Caco-2 (cell line): ENCODE results near the gene PNMA8B. TPM values are rescaled to one million over a fixed set of nuclear protein-coding genes. Genes with fewer than 3 reads are reported as not detected.
"Not testable (repeated sequence)": the region's sequence is repeated elsewhere in the genome, so short reads cannot be mapped to it uniquely, and the experiment has no call there.

ENCODE experiments used
- BruUV-seq: library from RNA; stranded (reverse); fragments of 400-500 nt; replicated peaks from 2 replicates; lab custom pipeline; 2021; lab: Mats Ljungman, UMichigan
- CTCF ChIA-PET: fragments of 300-600 bp; sonication (Branson Sonifier 250); formaldehyde crosslinking; loops from one replicate; lab custom pipeline; 2022; ENCODE audit warnings: antibody characterized with exemption; lab: Charles Lee
- POLR2A ChIA-PET: fragments of 300-600 bp; sonication (Branson Sonifier 250); formaldehyde crosslinking; loops from one replicate; lab custom pipeline; 2022; ENCODE audit warnings: antibody characterized with exemption; lab: Charles Lee
- DNase-seq, 2 experiments: peaks; one replicate each; pipeline versions ENCODE4 v3.0.0 to v3.0.0-alpha.2; 2020 to 2022
- H3K27me3 ChIP-seq: replicated peaks from 2 replicates; pipeline ENCODE4 v1.6.0; 2011; ENCODE audit warnings: low read length; ENCODE audit not compliant: control insufficient read depth, insufficient read depth
- H3K36me3 ChIP-seq: 2 replicates; pipeline ENCODE4 v1.5.1; 2011; ENCODE audit warnings: low read length; ENCODE audit not compliant: control insufficient read depth, insufficient read depth
- H3K4me1 ChIP-seq: fragments of 250-450 bp; sonication (Bioruptor Pico); 2 replicates; pipeline ENCODE4 v1.5.1; 2020; ENCODE audit warnings: mild to moderate bottlenecking
- H3K4me3 ChIP-seq: 2 replicates; pipeline ENCODE4 v1.5.1; 2011; ENCODE audit warnings: low read depth, mild to moderate bottlenecking, control low read depth, low read length
- H3K9me3 ChIP-seq: fragments of 250-450 bp; sonication (Bioruptor Pico); 2 replicates; pipeline ENCODE4 v1.5.1; 2020; ENCODE audit warnings: mild to moderate bottlenecking, moderate library complexity
- H3K27ac Mint-ChIP-seq: one replicate; pipeline ENCODE4 v1.8.0; 2022; ENCODE audit warnings: mixed read lengths; ENCODE audit not compliant: unreplicated experiment
- H3K27me3 Mint-ChIP-seq: one replicate; pipeline ENCODE4 v1.8.0; 2022; ENCODE audit warnings: mixed read lengths; ENCODE audit not compliant: insufficient read depth, unreplicated experiment
- H3K36me3 Mint-ChIP-seq: one replicate; pipeline ENCODE4 v1.8.0; 2022; ENCODE audit warnings: mild to moderate bottlenecking, mixed read lengths; ENCODE audit not compliant: insufficient read depth, unreplicated experiment
- H3K4me1 Mint-ChIP-seq: one replicate; pipeline ENCODE4 v1.8.0; 2022; ENCODE audit warnings: low read depth, mixed read lengths; ENCODE audit not compliant: unreplicated experiment
- H3K4me3 Mint-ChIP-seq: one replicate; pipeline ENCODE4 v1.8.0; 2022; ENCODE audit warnings: mild to moderate bottlenecking, moderate library complexity, mixed read lengths; ENCODE audit not compliant: unreplicated experiment
- H3K9me3 Mint-ChIP-seq: one replicate; pipeline ENCODE4 v1.8.0; 2022; ENCODE audit warnings: mixed read lengths; ENCODE audit not compliant: unreplicated experiment
- intact Hi-C: fragments of 100-400 bp; cut with micrococcal nuclease; formaldehyde crosslinking; loops from one replicate; pipeline ENCODE4 v1.10.0; 2022; ENCODE audit not compliant: unreplicated experiment
- total RNA-seq: library from RNA; stranded (reverse); gene quantifications from 2 replicates; pipeline ENCODE4 v1.2.3, GENCODE V29; 2022
- TF ChIP-seq, protein P1 (sequence below), 2 experiments: fragments of 200-600 bp in 1 of 2; IDR thresholded peaks; 1 replicate in 1 of 2; 2 replicates in 1 of 2; pipeline versions ENCODE4 v1.5.1 to v1.8.0; 2011 to 2022; ENCODE audit warnings: antibody characterized with exemption in 1 of 2, control low read depth in 1 of 2, inconsistent platforms in 1 of 2, low read depth in 1 of 2, low read length in 1 of 2, mild to moderate bottlenecking in 1 of 2, moderate library complexity in 1 of 2; ENCODE audit not compliant: insufficient read depth in 1 of 2, severe bottlenecking in 1 of 2, unreplicated experiment in 1 of 2

The PNMA8B gene
- total RNA-seq, 1 experiment from 2014 or later: 0.11 TPM

- Mint-ChIP-seq H3K4me1 (no peaks in the 10 kb centered on the region), H3K27ac (no peak overlapping the region), H3K36me3 (no peaks in the 10 kb centered on the region), H3K9me3 (no peaks in the 10 kb centered on the region), H3K27me3 (peaks cover 9% of the 10 kb centered on the region), H3K4me3 (no peak overlapping the region)
- TF ChIP-seq, protein P1, sequence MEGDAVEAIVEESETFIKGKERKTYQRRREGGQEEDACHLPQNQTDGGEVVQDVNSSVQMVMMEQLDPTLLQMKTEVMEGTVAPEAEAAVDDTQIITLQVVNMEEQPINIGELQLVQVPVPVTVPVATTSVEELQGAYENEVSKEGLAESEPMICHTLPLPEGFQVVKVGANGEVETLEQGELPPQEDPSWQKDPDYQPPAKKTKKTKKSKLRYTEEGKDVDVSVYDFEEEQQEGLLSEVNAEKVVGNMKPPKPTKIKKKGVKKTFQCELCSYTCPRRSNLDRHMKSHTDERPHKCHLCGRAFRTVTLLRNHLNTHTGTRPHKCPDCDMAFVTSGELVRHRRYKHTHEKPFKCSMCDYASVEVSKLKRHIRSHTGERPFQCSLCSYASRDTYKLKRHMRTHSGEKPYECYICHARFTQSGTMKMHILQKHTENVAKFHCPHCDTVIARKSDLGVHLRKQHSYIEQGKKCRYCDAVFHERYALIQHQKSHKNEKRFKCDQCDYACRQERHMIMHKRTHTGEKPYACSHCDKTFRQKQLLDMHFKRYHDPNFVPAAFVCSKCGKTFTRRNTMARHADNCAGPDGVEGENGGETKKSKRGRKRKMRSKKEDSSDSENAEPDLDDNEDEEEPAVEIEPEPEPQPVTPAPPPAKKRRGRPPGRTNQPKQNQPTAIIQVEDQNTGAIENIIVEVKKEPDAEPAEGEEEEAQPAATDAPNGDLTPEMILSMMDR (IDR thresholded peaks at IDR 0.05; ENCODE audit: insufficient read depth in 1 of 2, low read depth in 1 of 2, low read length in 1 of 2, severe bottlenecking in 1 of 2, unreplicated experiment in 1 of 2): no peak
- no peaks in the 10 kb centered on the region for H3K4me1 ChIP-seq
- intact Hi-C loops: loop anchor here (1.0 to 2.0 kb wide), 3 partner anchors 13 to 133 kb away; no protein-coding TSS in a partner anchor
- H3K36me3 ChIP-seq: no peaks in the 10 kb centered on the region
- DNase-seq: no peak
- H3K9me3 ChIP-seq: peaks cover 6% of the 10 kb centered on the region; the same call in 1 of the 2 replicates
- no TSS peak for BruUV-seq
- H3K4me3 ChIP-seq: no peak overlapping the region
- ChIA-PET CTCF (interaction anchor here (0.6 to 2.6 kb wide), 7 partner anchors 12 to 415 kb away, joined by 3 to 18 read pairs (median 6); partner anchors contain the start of gene DACT3), POLR2A (no interaction called here)
- no peaks in the 10 kb centered on the region for H3K27me3 ChIP-seq
Observed at GRCh38 chr19:46528601-46529590, 33.2 kb upstream of the PNMA8B start.

DNA sequence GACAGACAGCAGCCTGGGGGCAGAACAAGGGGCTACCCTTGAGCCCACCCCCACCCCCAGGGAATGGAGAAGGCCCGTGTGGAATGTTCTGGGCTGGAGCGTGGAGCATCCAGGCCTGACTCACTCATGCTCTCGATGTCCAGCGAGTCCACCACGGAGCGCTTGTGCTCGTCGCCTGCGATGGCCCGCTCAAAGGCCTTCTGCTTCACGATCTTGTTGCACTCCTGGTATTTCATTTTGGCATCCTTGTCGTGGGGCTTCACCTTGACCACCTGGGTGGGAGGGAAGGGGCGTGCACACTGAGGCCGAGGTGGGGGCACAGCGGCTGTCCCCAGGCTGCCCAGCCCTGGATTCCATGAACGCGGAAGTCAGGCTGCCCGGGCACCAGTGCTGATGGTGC, 31.1 kb upstream of the PNMA8B start:
- H3K36me3 Mint-ChIP-seq, intact Hi-C loops, DNase-seq, H3K36me3 ChIP-seq, H3K4me1 Mint-ChIP-seq, BruUV-seq, H3K27me3 Mint-ChIP-seq, H3K27ac Mint-ChIP-seq, H3K4me1 ChIP-seq, H3K4me3 ChIP-seq, H3K9me3 Mint-ChIP-seq, H3K4me3 Mint-ChIP-seq, H3K27me3 ChIP-seq, H3K9me3 ChIP-seq: not testable (repeated sequence)
- ChIA-PET CTCF (interaction anchor here (1.0 kb wide), 1 partner anchor 171 kb away, joined by 3 read pairs; no protein-coding TSS in a partner anchor), POLR2A (interaction anchor here (0.6 kb wide), 1 partner anchor 181 kb away, joined by 6 read pairs; no protein-coding TSS in a partner anchor)

DNA sequence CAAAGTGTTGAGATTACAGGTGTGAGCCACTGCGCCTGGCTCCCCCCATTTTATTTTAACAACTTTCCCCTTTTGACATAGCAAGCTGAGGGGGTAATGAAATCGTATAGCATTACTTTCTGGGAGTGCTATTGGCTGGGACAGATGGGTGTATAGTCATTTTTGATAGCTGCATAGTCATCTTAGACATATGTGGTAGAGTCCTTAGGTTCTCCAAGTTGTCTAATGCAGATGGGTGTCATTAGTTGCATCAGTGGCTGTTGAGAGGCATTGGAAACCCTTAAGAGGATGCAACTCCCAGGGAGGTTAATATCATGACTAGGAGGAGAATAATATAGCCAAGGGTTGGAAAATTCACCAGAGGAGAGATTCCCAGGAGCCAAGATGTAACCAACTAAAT, 28.6 kb upstream of the PNMA8B start:
- Histone ChIP-seq H3K27me3 (no peaks in the 10 kb centered on the region), H3K4me1 (no peaks in the 10 kb centered on the region), H3K4me3 (no peak overlapping the region), H3K9me3 (peaks cover 6% of the 10 kb centered on the region; the same call in 1 of the 2 replicates), H3K36me3 (no peaks in the 10 kb centered on the region)
- TF ChIP-seq, protein P1 (IDR thresholded peaks at IDR 0.05; ENCODE audit: insufficient read depth in 1 of 2, low read depth in 1 of 2, low read length in 1 of 2, severe bottlenecking in 1 of 2, unreplicated experiment in 1 of 2): no peak
- Mint-ChIP-seq H3K27ac (no peak overlapping the region), H3K4me3 (no peak overlapping the region), H3K9me3 (no peaks in the 10 kb centered on the region), H3K4me1 (no peaks in the 10 kb centered on the region), H3K27me3 (peaks cover 9% of the 10 kb centered on the region), H3K36me3 (no peaks in the 10 kb centered on the region)
- ChIA-PET POLR2A (no interaction called here), CTCF (interaction anchor here (1.0 kb wide), 1 partner anchor 8 kb away, joined by 3 read pairs; no protein-coding TSS in a partner anchor)
- DNase-seq: no peak
- no TSS peak for BruUV-seq
- intact Hi-C loops: no loop called here

DNA sequence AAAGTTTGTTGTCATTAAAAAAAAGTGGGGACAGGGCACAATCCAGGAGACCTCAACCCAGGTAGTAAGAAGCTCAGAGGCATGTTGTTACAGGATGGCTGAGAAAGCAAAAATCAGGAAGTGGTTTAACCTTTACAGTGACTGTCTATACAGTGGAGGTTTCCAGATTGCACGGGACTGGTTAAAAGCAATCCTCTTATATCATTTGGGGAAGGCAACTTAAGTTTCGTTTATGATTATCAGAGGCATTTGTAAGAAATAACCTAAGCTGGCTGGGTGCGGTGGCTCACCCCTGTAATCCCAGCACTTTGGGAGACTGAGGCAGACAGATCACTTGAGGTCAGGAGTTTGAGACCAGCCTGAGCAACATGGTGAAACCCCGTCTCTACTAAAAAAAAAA, 27.3 kb upstream of the PNMA8B start:
- POLR2A ChIA-PET, H3K4me3 Mint-ChIP-seq, DNase-seq: not testable (repeated sequence)

More for the DNA sequence above, 27.3 kb upstream of the PNMA8B start:
- H3K36me3 Mint-ChIP-seq, H3K4me1 Mint-ChIP-seq, H3K27ac Mint-ChIP-seq, H3K4me1 ChIP-seq, H3K27me3 ChIP-seq, H3K36me3 ChIP-seq, BruUV-seq, H3K4me3 ChIP-seq, H3K27me3 Mint-ChIP-seq, intact Hi-C loops, H3K9me3 ChIP-seq, H3K9me3 Mint-ChIP-seq: not testable (repeated sequence)
- CTCF ChIA-PET: interaction anchor here (0.7 to 1.2 kb wide), 3 partner anchors 15 to 18 kb away, joined by 3 read pairs; no protein-coding TSS in a partner anchor
